Endometrial microvascular endothelial cells (primary cell): ENCODE results near the gene SLC10A1. TPM values are rescaled to one million over a fixed set of nuclear protein-coding genes. Genes with fewer than 3 reads are reported as not detected.
"Not testable (repeated sequence)": the region's sequence is repeated elsewhere in the genome, so short reads cannot be mapped to it uniquely, and the experiment has no call there.

Experiments used
- in situ Hi-C: cut with HindIII; loops from 2 replicates; pipeline ENCODE4 v1.10.0; 2017; ENCODE audit warnings: low sequenced_read_pairs, low pct_unique_long_range_greater_than_20kb; ENCODE audit errors: inconsistent ontology term
- total RNA-seq: library from RNA; depleted of rRNA; stranded (reverse); fragments of >200 nt; gene quantifications from one replicate; pipeline ENCODE4 v1.2.3, GENCODE V29; 2015; ENCODE audit errors: inconsistent ontology term

The SLC10A1 gene
- total RNA-seq, result not detected

DNA sequence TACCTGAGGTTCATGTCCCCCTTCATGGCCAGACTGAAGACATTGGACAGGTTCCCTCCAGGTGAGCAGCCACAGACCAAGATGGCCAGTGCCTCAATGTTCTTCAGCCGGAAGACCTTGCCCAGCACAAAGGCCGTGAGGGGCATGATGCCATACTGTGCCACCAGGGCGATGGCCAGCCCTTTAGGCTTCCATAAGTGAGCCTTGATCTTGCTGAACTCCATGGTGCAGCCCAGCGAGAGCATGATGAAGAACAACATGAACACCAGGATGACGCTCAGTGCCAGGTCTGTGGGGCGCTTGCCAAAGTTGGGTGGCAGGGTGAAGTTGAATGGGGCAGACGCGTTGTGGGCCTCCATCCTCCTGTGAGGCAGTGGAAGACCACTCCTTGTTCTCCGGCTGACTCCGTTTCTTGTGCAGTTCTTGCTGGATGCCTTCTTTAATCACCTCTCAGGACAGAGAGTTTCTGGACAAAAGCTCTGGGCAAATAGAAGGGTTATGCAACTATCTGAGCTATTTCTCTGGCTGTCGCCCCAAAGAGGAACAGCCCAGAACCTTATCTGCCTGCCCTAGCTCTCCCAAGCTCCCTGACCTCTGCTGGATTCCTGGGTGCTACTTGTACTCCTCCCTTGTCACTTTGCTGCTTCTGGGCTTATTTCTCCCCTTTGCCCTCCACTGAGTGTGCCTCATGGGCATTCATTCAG lies at the start of gene SLC10A1:
TSS of gene SLC10A1 (minus strand) at position 445 of the 704 bp plus-strand sequence. CDS start at position 359, 86 bp downstream.
- in situ Hi-C loops, result no loop called here

DNA sequence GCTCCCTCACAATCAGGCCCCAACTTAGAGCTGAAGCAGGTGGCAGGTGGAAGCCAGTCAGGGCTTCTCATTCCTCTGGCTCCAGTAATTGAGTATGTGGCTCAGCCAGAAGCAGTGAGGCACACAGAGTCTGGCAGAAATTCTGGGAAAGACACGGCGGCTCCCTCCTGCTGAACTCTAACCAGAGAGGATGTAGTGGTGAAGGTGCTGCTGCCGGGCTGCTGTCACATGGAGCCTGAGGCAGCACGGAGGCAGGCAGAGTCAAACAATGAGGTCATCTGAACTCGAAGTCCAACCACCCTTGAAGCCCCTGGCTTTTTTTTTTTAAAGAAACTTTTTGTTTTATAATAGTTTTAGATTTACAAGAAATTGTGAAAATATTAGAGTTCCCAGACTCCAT lies 48.7 kb upstream of the SLC10A1 start:
- in situ Hi-C loops, result no loop called here

DNA sequence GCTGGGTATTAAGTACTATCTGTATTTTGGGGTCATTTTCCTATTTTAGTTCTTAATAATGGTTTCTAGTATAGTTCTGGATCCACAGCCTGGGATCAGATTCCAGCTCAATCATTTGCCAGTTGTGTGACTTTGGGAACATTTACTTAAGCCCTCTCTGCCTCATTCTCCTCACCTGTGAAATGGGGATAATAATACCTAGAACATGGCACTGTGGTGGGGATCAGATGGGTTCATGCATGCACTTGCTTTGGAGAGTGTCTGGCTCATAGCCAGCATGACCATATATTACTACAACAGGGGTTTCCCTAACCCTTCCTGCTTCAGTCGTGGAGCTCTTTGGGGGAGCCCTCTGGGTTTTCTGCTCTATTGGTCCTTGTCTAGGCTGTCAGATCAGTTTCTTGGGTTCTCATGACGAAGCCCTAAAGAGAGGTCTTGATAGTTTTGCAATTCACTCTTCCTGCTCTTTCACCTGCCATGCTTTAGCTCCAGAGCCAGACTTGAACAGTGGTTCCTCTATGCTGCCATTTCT lies 48.1 kb upstream of the SLC10A1 start:
- in situ Hi-C loops, result no loop called here

DNA sequence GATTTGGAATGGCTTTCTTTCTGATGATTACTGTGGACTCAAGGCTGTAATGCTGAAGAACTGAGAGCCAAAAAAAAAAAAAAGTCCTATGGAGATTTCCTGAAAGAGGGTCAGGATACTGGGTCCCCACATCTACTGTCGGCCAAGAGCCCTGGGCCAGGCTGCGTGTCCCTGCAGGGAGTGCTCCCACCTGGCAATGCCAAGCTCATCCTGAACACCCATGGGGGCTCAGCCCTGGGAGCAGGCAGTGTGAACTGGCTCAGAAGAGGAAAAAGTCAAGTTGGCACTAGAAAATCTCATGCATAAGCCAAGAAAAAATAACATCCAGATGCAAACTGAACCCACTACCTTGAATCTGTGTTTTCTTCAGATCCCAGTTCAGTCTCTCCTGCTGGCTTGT lies 47.1 kb upstream of the SLC10A1 start:
- in situ Hi-C loops, result no loop called here

DNA sequence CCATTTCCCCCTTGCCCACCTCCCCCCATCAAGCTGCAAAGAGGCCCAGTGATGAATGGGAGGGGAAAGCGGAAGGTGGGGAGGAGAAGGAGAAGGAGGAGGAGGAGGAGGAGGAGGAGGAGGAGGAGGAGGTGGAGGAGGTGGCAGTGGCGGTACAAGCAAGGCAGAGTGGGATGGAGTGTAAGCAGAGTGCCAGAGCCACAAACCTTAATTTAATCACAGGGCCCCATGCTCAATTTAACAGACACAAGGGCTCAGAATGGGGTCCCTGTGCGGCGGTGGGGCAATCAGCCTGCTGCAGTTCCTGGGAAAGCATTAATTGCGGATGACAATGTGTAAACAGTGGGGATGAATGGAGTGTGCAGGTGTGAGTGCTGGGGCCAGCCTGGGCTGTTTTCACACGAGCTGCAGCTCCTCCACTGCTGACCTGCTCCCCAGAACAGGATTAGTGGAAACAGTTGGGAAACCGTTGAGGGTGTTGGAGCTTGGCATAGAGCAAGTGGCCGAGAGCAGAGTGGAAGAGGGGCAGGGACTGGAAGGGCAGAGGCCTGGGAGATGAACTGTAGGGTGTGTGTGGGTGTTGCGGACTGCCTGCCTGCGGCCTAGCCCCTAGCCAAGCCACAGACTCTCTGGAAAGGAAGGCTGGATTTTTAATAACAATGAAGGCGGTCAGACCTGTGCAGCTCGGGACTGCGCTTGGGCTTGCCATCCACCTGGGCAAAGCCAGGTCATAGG lies 45.8 kb upstream of the SLC10A1 start:
- in situ Hi-C loops, result no loop called here

DNA sequence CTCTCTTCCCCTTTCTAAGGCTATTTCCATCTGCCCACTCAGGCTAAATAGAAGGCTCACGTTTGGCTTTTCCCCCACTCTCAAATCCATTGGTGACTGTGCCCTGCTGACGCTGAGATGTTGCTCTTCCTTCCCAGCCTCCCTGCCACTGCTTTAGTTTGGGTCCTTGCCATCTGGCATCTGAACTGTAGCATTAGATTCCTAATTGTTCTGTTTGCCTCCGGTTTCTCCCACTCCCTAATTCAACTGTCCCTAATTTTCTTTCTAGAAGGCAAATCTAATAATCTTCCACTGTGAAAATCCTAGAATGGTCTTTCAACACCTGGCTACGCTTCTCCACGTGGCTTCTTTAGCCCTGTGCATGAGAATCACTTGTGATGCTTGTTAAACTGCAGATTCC lies 44.6 kb upstream of the SLC10A1 start:
- in situ Hi-C loops, result no loop called here

DNA sequence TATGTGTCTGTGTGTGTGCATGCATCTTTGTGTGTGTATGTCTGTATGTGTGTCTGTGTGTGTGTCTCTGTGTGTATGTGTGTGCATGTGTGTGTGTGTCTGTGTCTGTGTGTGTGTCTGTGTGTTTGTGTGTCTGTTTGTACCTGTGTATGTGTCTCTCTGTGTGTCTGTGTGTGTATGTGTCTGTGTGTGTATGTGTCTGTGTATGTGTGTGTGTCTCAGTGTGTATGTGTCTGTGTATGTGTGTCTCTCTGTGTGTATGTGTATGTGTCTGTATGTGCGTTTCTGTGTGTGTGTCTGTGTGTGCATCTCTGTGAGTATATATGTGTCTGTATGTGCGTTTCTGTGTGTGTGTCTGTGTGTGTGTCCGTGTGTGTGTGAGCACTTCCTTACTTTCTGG lies 42.6 kb upstream of the SLC10A1 start:
- in situ Hi-C loops, result no loop called here

DNA sequence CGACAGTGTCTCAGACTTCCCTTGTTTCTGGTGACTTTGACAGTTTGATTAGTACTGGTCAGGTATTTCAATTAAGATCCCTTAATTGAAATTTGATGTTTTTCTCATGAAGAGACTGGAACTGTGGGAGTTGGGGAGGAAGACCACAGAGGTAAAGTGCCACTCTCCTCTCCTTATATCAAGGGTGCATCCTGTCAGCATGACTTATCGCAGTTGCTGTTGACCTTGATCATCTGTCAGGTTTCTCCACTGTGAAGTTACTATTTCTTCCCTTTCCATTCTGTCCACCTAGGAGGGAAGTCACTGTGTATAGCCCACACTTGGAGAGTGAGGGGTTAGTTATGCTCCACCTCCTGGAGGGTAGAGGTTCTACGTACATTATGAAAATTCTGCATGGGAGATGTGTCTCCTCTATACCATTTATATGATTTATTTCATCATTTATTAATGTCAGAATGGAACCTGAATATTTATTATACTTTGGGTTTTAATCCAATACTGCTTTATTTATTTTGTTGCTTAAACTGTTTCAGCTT lies 41.9 kb upstream of the SLC10A1 start:
- in situ Hi-C loops, result no loop called here

DNA sequence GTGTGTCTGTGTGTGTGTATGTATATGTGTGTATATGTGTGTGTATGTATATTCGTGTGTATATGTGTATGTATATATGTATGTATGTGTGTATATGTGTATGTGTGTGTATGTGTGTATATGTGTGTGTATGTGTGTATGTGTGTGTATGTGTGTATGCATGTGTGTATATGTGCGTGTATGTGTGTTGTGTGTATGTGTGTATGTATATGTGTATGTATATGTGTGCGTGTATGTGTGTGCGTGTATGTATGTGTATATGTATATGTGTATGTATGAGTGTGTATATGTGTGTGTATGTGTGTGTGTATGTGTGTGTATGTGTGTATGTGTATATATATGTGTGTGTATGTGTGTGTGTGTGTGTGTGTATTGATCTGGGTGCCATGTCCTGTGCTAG lies 31.8 kb upstream of the SLC10A1 start:
- in situ Hi-C loops, result no loop called here

DNA sequence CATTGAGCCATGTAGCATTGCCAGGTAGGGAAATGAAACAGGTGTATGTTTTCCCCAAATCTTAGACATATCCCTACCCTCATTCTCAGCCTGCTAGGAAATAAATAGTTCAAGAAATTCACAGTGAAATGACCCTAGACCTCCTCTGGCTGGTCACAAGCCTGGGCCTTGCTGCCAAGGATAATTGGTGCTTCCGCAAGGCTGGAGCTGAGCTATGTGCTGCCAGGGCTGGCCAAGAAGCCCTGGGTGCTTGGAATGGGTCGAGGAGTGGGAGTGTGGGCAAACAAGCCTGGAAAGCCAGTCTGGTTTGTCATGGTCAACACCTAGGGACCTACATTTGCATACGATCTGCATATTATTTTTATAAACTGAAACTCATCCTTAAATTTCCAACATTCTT lies 31.3 kb upstream of the SLC10A1 start:
- in situ Hi-C loops, result no loop called here

DNA sequence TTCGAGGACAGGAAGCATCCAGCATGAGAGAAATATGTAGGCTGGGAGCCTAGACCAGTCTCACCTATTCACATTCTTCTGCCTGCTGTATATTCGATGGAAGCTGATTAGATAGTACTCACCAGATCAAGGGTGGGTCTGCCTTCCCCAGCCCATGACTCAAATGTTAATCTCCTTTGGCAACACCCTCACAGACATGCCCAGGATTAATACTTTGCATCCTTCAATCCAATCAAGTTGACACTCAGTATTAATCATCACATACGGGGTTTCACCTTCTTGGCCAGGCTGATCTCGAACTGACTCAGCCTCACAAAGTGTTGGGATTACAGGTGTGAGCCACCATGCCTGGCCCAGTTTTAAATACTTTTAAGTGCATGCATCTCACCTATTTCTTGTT lies 30.5 kb upstream of the SLC10A1 start:
- in situ Hi-C loops, result no loop called here

DNA sequence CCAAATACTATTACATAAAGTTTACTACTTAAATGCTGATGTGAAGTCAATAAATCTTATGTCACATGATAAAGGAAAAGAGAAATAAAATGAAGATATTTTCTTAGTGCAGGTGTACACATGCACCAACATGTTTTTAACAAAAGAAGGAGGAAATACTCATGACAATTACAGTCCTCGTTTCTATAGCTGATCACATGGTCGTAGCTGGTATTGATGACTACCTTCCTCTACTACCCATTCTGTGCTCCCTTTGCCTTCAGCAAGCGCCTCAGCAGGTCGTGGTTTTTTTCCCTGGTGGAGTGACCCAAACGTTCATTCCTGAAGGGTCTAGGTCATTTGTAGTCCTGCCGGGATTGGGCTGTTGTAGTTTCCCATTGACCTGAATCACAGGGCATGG lies 25.4 kb upstream of the SLC10A1 start:
- in situ Hi-C loops, result no loop called here

DNA sequence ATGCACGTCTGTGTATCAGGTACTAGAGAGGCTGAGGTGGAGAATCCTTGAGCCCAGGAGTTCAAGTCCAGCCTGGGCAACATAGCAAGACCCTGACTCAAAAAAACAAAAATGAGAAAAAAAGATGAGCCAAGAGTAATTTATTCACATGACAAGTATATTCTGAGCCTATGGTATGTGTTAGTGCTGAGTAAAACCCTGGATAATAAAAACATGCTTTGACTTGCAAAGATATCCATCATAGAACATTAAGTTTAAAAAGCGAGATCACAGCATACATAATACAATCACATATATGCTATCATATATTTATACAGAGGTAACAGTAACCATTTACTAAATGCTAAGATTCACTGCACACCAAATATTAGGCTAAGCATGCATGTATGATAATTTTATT lies 23.9 kb upstream of the SLC10A1 start:
- in situ Hi-C loops, result no loop called here

DNA sequence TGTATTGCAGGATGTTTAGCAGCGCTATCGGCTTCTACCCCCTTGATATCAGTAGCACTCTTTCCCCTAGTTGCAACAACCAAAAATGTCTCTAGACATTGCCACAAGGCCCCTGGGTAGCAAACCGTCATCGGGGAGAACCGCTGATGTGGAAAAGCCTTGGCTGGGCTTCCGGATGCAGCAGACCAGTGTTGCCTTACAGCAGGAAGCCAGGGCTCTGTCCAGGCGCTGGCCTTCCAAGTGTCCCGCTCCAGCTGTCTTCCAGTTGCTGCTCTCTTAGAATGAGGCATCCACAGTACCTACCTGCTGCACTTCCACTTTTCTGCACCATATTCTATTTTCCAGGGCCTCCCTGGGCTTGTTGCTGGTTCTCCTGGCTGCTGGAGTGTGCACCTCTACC lies 22.6 kb upstream of the SLC10A1 start:
- in situ Hi-C loops, result no loop called here

DNA sequence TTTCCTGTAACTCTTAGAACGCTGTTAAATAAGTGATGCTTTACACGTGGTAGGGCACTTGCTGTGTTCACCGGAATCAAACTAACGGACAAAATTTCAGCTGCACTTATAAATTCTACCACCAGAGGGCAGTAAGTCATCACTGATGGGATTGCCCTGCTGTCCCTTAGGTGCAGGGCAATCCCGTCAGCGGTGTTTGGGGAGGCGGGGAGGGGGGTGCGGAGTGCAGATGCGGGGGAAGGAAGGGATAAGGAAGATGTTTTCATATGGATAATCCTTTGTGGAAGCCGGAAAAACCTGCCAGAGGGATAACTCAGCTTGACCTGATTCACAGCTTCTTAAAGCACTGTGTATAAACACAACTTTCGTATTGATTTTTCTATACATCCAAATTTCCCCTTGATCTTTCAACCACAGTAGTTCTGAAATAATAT lies 21.7 kb upstream of the SLC10A1 start:
- in situ Hi-C loops, result no loop called here

DNA sequence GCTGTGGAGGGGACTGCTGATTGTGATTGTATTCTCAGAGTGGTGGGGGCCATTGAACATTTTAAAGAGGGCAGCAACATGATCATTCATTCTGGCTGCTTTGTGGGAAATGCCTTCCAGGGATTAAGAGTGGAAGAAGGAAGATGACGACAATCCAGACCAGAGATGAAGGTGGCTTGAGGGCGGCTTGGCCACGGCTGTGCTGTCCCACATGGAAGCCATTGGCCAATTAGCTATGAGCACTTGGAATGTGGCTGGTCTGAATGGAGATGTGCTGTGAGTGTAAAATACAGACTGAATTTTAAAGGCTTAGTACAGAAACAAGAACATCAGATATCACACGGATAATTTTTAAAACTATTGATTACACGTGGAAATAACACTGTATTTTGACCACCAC lies 19.2 kb upstream of the SLC10A1 start:
- in situ Hi-C loops, result no loop called here

DNA sequence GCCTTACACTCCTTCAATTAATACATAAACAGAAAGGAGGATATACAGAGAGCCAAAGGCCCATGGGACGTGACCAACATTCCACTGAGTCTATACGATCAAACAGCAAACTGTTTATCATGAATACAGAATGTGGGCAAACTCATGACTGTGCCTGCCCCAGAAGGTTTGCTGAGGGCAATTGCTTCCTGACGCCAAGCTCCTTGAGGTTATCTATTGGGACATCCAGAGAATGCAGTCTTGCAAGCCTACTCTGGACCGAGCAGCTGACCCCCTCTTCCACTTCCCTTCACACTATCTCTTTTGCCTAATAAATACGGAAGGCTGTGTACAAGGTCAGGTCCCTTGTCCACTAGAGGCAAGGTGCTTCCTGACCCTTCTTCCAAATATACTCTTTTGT lies 18.5 kb upstream of the SLC10A1 start:
- in situ Hi-C loops, result no loop called here

DNA sequence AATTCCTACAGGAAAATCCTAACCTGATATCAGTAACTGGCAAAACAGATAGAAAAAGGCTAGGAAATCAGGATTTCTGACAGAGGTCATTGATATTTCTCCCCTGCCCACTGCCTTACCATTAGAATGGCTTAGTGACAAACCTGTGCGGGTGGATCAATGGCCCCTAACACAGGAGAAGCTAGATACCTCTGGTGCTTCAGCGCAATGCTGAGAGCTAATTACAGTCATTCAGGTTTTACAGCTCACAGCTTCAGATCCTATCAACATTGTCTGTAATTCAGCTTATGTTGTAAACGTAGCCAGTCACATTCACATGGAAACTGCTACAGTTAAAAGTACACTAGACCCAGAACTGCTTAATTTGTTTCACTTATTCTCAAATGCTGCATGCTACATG lies 17.4 kb upstream of the SLC10A1 start:
- in situ Hi-C loops, result no loop called here

DNA sequence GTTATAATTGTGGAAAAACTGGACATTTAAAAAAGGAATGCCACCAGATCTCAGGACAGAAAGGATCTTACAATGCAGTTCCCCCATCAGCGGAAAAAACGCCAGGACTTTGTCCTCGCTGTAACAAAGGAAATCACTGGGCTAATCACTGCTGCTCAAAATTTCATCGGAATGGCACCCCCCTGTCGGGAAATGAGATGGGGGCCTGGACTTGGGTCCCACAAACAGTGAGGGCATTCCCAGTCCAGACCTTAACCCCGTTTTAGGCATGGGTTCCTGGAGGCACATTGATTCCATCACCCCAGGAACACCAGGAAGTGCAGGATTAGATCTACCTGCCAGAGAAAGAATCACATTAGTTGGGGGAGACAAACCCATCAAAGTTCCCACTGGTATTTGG lies 16.3 kb upstream of the SLC10A1 start:
- in situ Hi-C loops, result not testable (repeated sequence)

DNA sequence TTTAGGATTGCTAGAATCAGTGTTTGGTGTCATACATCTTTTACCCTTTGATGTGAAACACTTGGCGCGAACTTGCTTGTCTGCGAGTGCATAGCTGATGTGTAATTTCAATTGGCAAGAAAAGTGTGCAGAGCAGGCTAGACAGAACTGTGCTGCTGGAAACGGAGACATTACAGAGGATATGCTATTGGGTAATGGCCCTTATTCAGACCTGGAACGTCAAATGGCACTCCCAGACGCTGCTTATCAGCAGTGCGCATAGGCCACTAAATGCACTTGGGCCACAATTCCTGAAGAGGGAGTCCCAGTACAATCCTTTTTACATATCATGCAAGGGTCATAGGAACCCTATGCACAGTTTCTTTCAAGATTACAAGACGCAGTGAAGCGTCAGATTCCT lies 15.7 kb upstream of the SLC10A1 start:
- in situ Hi-C loops, result no loop called here
